Cardiac fibroblast (primary cell): ENCODE data around the gene PASK.
A peak's percentile ranks its signal among the peaks of the same experiment; 100 is the strongest.

Experiments
- DNase-seq, 2 donors: peaks; one replicate each; pipeline versions ENCODE4 v3.0.0 to v3.0.0-alpha.2; 2010; ENCODE audit warnings: low read depth in 2 of 2
- H3K4me3 ChIP-seq, 2 donors: replicated peaks in 1 of 2; 1 replicate in 1 of 2; 2 replicates in 1 of 2; pipeline ENCODE4 v1.5.1; 2011; ENCODE audit warnings: low read depth in 2 of 2, low read length in 2 of 2, mild to moderate bottlenecking in 2 of 2, moderate library complexity in 1 of 2
- CTCF ChIP-seq: IDR thresholded peaks from one replicate; pipeline ENCODE4 v1.5.1; 2011; ENCODE audit warnings: low read depth, mild to moderate bottlenecking, low read length, inconsistent platforms

PASK gene

GRCh38 chr2:241063587-241063986, 85.7 kb downstream of the PASK start:
- H3K4me3 ChIP-seq, result no peak overlapping the region
- TF ChIP-seq CTCF, result peak; percentile 3
- no peak for DNase-seq

- no peak for TF ChIP-seq CTCF
- DNase-seq, result no peak
- no peak overlapping the region for H3K4me3 ChIP-seq
Observed at GRCh38 chr2:241063093-241063551, 86.2 kb downstream of the PASK start.

GRCh38 chr2:241062389-241063092, 86.7 kb downstream of the PASK start:
- H3K4me3 ChIP-seq, result no peak overlapping the region
- no peak for TF ChIP-seq CTCF
- no peak for DNase-seq

- H3K4me3 ChIP-seq, result no peak overlapping the region
- peak; percentile 76 to 85 for DNase-seq
- no peak for TF ChIP-seq CTCF
Observed at GRCh38 chr2:241061275-241061674, 88.0 kb downstream of the PASK start.
